Effector CD4-positive, alpha-beta T cell (primary cell): Measurements from ENCODE around the gene VPS13C.
"Not testable (repeated sequence)": the region's sequence is repeated elsewhere in the genome, so short reads cannot be mapped to it uniquely, and the experiment has no call there.

Experiments used
- DNase-seq: peaks from one replicate; pipeline ENCODE4 v3.0.0-alpha.2; 2020

VPS13C gene

GRCh38 chr15:62075595-62076277 is 15.5 kb upstream of the VPS13C start:
- no peak for DNase-seq

- no peak for DNase-seq
These were observed 11.6 kb upstream of the VPS13C start for GRCh38 chr15:62071711-62072308.

DNA sequence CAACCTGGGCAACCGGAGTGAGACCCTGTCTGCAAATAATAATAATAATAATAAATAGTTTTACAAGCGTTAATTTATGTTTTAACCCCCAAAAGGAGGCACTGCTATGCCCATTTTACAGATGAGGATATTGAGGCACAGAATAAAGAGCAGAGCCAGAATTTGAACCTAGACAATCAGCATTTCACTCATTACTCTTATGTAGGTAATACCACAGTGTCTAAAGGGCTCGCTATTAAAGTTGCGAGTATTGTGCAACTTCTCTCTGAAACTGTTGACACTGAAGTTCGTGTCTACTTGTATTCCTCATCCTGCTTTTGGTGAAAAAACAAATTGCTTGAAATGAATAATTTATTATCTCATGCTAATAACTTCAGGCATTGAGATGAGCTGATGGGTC is 9.3 kb upstream of the VPS13C start:
- DNase-seq: no peak

- DNase-seq: no peak
These were observed 8.5 kb upstream of the VPS13C start for GRCh38 chr15:62068810-62069167.

- no peak for DNase-seq
These were observed 8.0 kb upstream of the VPS13C start for GRCh38 chr15:62068071-62068809.

DNA sequence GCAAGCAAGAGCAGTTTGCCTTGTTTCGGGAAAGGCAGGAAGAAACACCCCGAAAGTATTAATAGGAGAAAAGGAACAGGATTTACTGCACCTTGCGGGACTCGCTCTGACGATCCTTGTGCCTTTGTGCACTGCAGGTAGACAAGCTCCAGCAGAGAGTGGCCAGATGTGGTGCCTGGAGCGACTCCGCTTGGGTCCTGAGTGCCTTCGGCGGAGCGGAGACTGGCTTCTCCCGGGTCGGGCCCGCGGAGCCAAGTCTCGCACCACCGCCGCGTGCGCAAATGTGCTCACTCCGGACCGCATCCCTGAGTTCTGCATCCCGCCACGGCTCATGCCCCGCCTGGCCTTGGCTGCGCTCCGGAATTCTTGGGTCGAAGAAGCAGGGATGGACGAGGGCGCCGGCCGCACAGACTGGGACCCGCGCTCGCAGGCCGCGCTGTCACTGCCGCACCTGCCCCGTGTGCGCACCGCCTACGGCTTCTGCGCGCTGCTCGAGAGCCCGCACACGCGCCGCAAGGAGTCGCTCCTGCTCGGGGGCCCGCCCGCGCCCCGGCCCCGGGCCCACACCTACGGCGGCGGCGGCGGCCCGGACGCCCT is 7.3 kb upstream of the VPS13C start:
- no peak for DNase-seq

GRCh38 chr15:62066663-62067447 is 6.6 kb upstream of the VPS13C start, which contains the start of gene C2CD4A:
C2CD4A (plus strand) TSS chr15:62066977; CDS start chr15:62067614, 637 bp downstream.
- DNase-seq: peak; percentile 44

GRCh38 chr15:62063825-62064635 is 3.8 kb upstream of the VPS13C start:
- DNase-seq: no peak

- peak; percentile 35 for DNase-seq
These were observed 641 bp upstream of the VPS13C start for GRCh38 chr15:62060896-62061280.

GRCh38 chr15:62059816-62060112 is 483 bp downstream of the VPS13C start:
- DNase-seq: peak; percentile 39

DNA sequence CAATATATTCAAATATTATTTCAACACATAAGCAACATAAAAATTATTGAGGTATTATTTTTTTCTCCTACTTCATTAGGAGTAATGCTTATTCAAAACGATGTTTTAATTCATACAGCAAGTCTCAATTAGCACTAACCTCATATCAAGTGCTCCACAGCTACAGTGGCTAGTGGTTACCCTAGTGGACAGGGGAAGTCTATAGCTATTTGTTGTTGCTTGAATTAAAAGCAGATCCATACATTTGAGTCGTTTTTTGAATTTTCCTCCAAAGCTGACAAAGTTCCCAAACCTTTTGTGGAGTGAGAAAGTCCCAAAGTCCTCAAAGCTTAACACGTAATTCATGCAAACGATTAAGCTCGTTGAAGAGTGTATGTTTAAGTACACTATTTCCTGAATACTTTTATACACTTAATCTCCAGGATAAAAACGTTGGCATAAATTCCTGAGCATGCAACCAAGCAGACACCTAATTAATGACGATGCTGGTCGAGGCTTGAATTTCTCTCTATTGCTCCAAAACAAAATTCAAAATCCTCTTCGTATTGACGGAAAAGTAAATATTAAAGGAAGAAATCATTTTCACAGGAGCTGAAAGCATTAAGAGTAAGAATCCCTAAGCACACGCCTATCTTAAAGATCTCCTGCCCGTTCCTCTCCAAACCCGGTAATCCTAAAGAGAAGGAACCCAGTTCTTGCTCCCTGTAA is 985 bp downstream of the VPS13C start:
- no peak for DNase-seq

DNA sequence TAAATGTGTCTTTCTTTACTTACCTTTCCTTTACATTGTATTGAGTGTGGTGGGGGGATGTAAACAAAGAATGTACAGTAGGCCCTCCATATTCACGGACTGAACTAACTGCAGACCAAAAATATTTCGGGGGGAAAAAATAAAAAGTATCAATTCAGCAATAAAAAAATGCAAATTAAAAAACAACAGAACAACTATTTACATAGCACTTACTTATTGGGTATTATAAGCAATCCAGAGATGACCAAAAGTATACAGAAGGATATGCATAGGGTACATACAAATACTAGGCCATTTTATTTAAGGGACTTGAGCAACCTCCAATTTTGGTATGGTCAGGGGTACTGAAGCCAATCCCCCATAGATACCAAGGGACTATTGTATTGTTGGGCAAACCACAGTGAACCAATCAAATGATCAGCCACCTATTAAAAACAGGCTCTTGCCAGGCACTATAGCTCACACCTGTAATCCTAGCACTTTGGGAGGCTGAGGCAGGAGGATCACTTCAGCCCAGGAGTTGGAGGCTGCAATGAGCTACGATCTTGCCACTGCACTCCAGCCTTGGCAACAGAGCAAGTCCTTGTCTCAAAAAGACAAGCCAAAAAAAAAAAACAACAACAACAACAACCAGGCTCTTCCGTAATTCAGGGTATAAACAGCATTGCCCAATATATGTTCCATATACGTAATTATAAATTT is 1.8 kb downstream of the VPS13C start:
- no peak for DNase-seq

- DNase-seq: no peak
These were observed 2.8 kb downstream of the VPS13C start for GRCh38 chr15:62057341-62057980.

- no peak for DNase-seq
These were observed 5.3 kb downstream of the VPS13C start for GRCh38 chr15:62054979-62055378.

DNA sequence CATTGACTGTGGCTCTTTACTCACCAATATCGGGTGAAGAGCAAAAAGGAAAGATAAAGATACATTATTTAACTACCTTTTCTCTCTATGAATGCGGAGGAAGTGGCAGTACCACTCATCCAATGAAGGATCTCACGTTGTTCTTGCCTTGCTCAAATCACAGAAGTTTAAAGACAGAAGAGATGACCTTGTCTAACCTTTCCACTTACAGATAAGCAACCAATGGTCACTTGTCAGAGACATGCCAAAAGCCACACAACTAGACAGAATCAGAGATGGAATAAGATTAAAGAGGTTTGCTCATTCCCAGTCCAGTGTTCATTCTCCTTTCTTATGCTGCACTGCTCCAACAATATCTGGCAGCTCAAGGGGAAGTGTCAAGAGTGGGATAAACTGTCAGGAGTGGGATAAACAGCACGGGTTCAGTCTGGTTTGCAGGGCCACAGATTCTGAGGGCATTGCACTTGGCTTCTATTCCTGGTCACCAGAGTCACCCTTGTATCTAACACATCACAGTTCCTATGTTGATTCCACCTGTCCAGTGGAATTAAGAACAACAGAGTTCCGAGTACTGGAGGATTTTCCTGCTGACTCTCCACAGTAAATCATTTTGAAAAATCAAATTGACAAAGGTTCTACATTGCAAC is 6.7 kb downstream of the VPS13C start:
- no peak for DNase-seq

GRCh38 chr15:62052713-62053112 is 7.5 kb downstream of the VPS13C start:
- DNase-seq: no peak

- DNase-seq: no peak
These were observed 9.1 kb downstream of the VPS13C start for GRCh38 chr15:62051166-62051565.

DNA sequence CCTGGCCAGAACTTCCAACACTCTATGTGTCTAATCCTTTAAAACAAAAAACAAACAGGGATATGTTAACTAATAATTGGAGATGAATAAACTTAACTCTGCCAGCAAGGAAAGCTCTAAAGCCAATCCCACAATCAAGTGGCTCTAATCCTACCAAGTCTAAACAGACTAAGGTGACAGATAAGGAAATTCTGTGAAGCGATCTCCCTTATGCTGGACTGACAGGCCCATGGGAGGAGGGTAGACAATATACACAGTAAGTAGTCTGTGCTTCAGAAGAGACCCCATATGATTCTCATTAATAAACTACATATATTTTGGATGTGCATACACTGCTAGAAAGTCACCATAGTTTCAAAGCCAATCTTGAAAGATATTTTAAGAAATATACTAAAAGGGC is 10.1 kb downstream of the VPS13C start:
- no peak for DNase-seq

- not testable (repeated sequence) for DNase-seq
These were observed 12.0 kb downstream of the VPS13C start for GRCh38 chr15:62048254-62048653.
